ENCODE data around the gene RAD51C. TPM values are rescaled to one million over a fixed set of nuclear protein-coding genes. Genes with fewer than 3 reads are reported as not detected.

Gene RAD51C
- total and polyA plus RNA-seq, 10 of the 15 experiments (the other 5 are each of a cell fraction or from before 2014, with no cell fraction given): 59.6 to 267 (median 106) TPM

- TF ChIP-seq CBFB (IDR thresholded peaks at IDR 0.05; ENCODE audit: low read depth) (peak; percentile 78), KAT2A (conservative IDR thresholded peaks at IDR 0.05; ENCODE audit: control insufficient read depth, low read depth, low read length) (no peak), MXI1 (IDR thresholded peaks at IDR 0.05; ENCODE audit: low read depth, low read length) (peak; percentile 88), CHD2 (IDR thresholded peaks at IDR 0.05; ENCODE audit: borderline replicate concordance, low read depth, low read length) (peak; percentile 74), PAX8 (IDR thresholded peaks at IDR 0.05) (no peak), MTA2 (IDR thresholded peaks at IDR 0.05; ENCODE audit: low read depth) (peak; percentile 39), TCF12 (IDR thresholded peaks at IDR 0.05; ENCODE audit: low read depth, low read length) (0 out of 2 replicates have a peak, but pooled peaks have one; percentile 65), NR2C2 (IDR thresholded peaks at IDR 0.05; ENCODE audit: borderline replicate concordance, control insufficient read depth, insufficient read length, low read depth) (no peak), POLR2AphosphoS2 (IDR thresholded peaks at IDR 0.05; ENCODE audit: low read depth, low read length) (peak; percentile 76; the same call in 1 of the 2 replicates), FOXK2 (IDR thresholded peaks at IDR 0.05) (peak; percentile 58; the same call in 1 of the 2 replicates), HDGF (IDR thresholded peaks at IDR 0.05) (no peak), SMARCA5 (IDR thresholded peaks at IDR 0.05) (peak; percentile 62; the same call in 1 of the 2 replicates), RFX5 (IDR thresholded peaks at IDR 0.05; ENCODE audit: low read depth, low read length) (peak; percentile 23; the same call in 1 of the 2 replicates), SRF (IDR thresholded peaks at IDR 0.05; ENCODE audit: low read depth in 2 of 2, low read length in 2 of 2) (peak in 1 of 2 experiments; percentile 53; a peak in 1 of 4 replicates), SREBF2 (IDR thresholded peaks at IDR 0.05; ENCODE audit: low read length) (no peak), CHD4 (IDR thresholded peaks at IDR 0.05) (no peak), SPI1 (IDR thresholded peaks at IDR 0.05; ENCODE audit: borderline replicate concordance, insufficient read depth, low read depth, low read length) (peak; percentile 68)
- TF ChIP-seq, protein P1, sequence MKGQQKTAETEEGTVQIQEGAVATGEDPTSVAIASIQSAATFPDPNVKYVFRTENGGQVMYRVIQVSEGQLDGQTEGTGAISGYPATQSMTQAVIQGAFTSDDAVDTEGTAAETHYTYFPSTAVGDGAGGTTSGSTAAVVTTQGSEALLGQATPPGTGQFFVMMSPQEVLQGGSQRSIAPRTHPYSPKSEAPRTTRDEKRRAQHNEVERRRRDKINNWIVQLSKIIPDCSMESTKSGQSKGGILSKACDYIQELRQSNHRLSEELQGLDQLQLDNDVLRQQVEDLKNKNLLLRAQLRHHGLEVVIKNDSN (IDR thresholded peaks at IDR 0.05; ENCODE audit: borderline replicate concordance, extremely low read length, insufficient read depth, low read depth, low read length): no peak
- TF ChIP-seq, protein P2, sequence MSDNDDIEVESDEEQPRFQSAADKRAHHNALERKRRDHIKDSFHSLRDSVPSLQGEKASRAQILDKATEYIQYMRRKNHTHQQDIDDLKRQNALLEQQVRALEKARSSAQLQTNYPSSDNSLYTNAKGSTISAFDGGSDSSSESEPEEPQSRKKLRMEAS (IDR thresholded peaks at IDR 0.05; ENCODE audit: low read depth, low read length): peak; percentile 92
- TF ChIP-seq, protein P3, sequence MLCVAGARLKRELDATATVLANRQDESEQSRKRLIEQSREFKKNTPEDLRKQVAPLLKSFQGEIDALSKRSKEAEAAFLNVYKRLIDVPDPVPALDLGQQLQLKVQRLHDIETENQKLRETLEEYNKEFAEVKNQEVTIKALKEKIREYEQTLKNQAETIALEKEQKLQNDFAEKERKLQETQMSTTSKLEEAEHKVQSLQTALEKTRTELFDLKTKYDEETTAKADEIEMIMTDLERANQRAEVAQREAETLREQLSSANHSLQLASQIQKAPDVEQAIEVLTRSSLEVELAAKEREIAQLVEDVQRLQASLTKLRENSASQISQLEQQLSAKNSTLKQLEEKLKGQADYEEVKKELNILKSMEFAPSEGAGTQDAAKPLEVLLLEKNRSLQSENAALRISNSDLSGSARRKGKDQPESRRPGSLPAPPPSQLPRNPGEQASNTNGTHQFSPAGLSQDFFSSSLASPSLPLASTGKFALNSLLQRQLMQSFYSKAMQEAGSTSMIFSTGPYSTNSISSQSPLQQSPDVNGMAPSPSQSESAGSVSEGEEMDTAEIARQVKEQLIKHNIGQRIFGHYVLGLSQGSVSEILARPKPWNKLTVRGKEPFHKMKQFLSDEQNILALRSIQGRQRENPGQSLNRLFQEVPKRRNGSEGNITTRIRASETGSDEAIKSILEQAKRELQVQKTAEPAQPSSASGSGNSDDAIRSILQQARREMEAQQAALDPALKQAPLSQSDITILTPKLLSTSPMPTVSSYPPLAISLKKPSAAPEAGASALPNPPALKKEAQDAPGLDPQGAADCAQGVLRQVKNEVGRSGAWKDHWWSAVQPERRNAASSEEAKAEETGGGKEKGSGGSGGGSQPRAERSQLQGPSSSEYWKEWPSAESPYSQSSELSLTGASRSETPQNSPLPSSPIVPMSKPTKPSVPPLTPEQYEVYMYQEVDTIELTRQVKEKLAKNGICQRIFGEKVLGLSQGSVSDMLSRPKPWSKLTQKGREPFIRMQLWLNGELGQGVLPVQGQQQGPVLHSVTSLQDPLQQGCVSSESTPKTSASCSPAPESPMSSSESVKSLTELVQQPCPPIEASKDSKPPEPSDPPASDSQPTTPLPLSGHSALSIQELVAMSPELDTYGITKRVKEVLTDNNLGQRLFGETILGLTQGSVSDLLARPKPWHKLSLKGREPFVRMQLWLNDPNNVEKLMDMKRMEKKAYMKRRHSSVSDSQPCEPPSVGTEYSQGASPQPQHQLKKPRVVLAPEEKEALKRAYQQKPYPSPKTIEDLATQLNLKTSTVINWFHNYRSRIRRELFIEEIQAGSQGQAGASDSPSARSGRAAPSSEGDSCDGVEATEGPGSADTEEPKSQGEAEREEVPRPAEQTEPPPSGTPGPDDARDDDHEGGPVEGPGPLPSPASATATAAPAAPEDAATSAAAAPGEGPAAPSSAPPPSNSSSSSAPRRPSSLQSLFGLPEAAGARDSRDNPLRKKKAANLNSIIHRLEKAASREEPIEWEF (IDR thresholded peaks at IDR 0.05; ENCODE audit: insufficient replicate concordance, low read depth, low read length): no peak
- TF ChIP-seq, protein P4, sequence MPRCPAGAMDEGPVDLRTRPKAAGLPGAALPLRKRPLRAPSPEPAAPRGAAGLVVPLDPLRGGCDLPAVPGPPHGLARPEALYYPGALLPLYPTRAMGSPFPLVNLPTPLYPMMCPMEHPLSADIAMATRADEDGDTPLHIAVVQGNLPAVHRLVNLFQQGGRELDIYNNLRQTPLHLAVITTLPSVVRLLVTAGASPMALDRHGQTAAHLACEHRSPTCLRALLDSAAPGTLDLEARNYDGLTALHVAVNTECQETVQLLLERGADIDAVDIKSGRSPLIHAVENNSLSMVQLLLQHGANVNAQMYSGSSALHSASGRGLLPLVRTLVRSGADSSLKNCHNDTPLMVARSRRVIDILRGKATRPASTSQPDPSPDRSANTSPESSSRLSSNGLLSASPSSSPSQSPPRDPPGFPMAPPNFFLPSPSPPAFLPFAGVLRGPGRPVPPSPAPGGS (IDR thresholded peaks at IDR 0.05; ENCODE audit: borderline replicate concordance, insufficient read depth, low read depth, low read length, poor library complexity, severe bottlenecking): no peak
These were observed at the start of gene RAD51C (continued) for GRCh38 chr17:58692239-58693055.

Data from GM12878 (cell line).